HEK293 (cell line): Measurements from ENCODE around the gene SLC3A2.

Experiments used
- CTCF ChIA-PET: fragments of 350-600 bp; formaldehyde crosslinking; extraction: SDS; loops from one replicate; lab custom pipeline; 2021; ENCODE audit warnings: antibody characterized with exemption; lab: Yijun Ruan, JAX
- POLR2A ChIA-PET: fragments of 300-600 bp; formaldehyde crosslinking; extraction: SDS; loops from one replicate; lab custom pipeline; 2020; ENCODE audit warnings: antibody characterized with exemption, inconsistent platforms; lab: Yijun Ruan, JAX
- H3K27ac ChIP-seq: fragments of 200-500 bp; sonication (Bioruptor generic); 2 replicates; pipeline ENCODE4 v1.5.1; 2014; ENCODE audit warnings: low read depth, low read length, control low read depth, inconsistent platforms; ENCODE audit errors: extremely low read depth
- H3K36me3 ChIP-seq, 2 experiments: fragments of 200-500 bp in 1 of 2; sonication (Bioruptor generic) in 1 of 2; 1 replicate in 1 of 2; 2 replicates in 1 of 2; pipeline ENCODE4 v1.5.1; 2014 to 2017; ENCODE audit warnings: inconsistent platforms in 2 of 2, low read length in 2 of 2; ENCODE audit not compliant: control insufficient read depth in 2 of 2, insufficient read depth in 1 of 2
- H3K4me1 ChIP-seq: fragments of 200-500 bp; sonication (Bioruptor generic); 2 replicates; pipeline ENCODE4 v1.5.1; 2014; ENCODE audit warnings: mild to moderate bottlenecking, low read length, inconsistent platforms; ENCODE audit not compliant: control insufficient read depth, insufficient read depth
- H3K4me3 ChIP-seq: 2 replicates; pipeline ENCODE4 v1.5.1; 2011; ENCODE audit warnings: low read depth, mild to moderate bottlenecking, control low read depth, low read length, moderate library complexity
- H3K9me3 ChIP-seq: fragments of 200-500 bp; sonication (Bioruptor generic); 2 replicates; pipeline ENCODE4 v1.5.1; 2014; ENCODE audit warnings: low read depth, low read length, inconsistent platforms; ENCODE audit not compliant: control insufficient read depth, insufficient read depth
- EGR2 ChIP-seq: fragments of 450-650 bp; formaldehyde crosslinking; IDR thresholded peaks from 2 replicates; pipeline ENCODE4 v1.5.1; 2016; ENCODE audit warnings: low read depth, missing biosample characterization, missing genetic modification characterization
- GLIS2 ChIP-seq: fragments of 450-650 bp; formaldehyde crosslinking; IDR thresholded peaks from 2 replicates; pipeline ENCODE4 v1.5.1; 2016; ENCODE audit warnings: missing biosample characterization, missing genetic modification characterization
- KLF7 ChIP-seq: fragments of 450-650 bp; formaldehyde crosslinking; IDR thresholded peaks from 2 replicates; pipeline ENCODE4 v1.5.1; 2016; ENCODE audit warnings: missing biosample characterization, missing genetic modification characterization, borderline replicate concordance
- OSR2 ChIP-seq: fragments of 450-650 bp; formaldehyde crosslinking; IDR thresholded peaks from 2 replicates; pipeline ENCODE4 v1.5.1; 2016; ENCODE audit warnings: missing biosample characterization, missing genetic modification characterization
- PRDM1 ChIP-seq: fragments of 450-650 bp; formaldehyde crosslinking; IDR thresholded peaks from 2 replicates; pipeline ENCODE4; 2016; ENCODE audit warnings: missing biosample characterization, missing genetic modification characterization
- RBAK ChIP-seq: fragments of 450-650 bp; formaldehyde crosslinking; IDR thresholded peaks from 2 replicates; pipeline ENCODE4 v1.5.1; 2016; ENCODE audit warnings: missing biosample characterization, missing genetic modification characterization
- SALL2 ChIP-seq: fragments of 450-650 bp; formaldehyde crosslinking; IDR thresholded peaks from 2 replicates; pipeline ENCODE4 v1.5.0; 2017; ENCODE audit warnings: missing biosample characterization, mild to moderate bottlenecking, missing genetic modification characterization, borderline replicate concordance
- SCRT2 ChIP-seq: fragments of 450-650 bp; formaldehyde crosslinking; IDR thresholded peaks from 2 replicates; pipeline ENCODE4 v1.5.1; 2016; ENCODE audit warnings: missing biosample characterization, missing genetic modification characterization
- SP2 ChIP-seq: fragments of 450-650 bp; formaldehyde crosslinking; IDR thresholded peaks from 2 replicates; pipeline ENCODE4 v1.5.1; 2016; ENCODE audit warnings: missing biosample characterization, missing genetic modification characterization
- SP7 ChIP-seq: fragments of 450-650 bp; formaldehyde crosslinking; IDR thresholded peaks from 2 replicates; pipeline ENCODE4 v1.5.1; 2016; ENCODE audit warnings: missing biosample characterization, missing genetic modification characterization
- ZBTB17 ChIP-seq: fragments of 450-650 bp; formaldehyde crosslinking; IDR thresholded peaks from 2 replicates; pipeline ENCODE4 v1.5.1; 2016; ENCODE audit warnings: missing biosample characterization, missing genetic modification characterization
- ZBTB26 ChIP-seq: fragments of 450-650 bp; formaldehyde crosslinking; optimal IDR thresholded peaks from 2 replicates; pipeline ENCODE3; 2016; ENCODE audit warnings: missing biosample characterization, mild to moderate bottlenecking, missing genetic modification characterization
- ZBTB8A ChIP-seq: fragments of 450-650 bp; formaldehyde crosslinking; IDR thresholded peaks from 2 replicates; pipeline ENCODE4 v1.5.1; 2016; ENCODE audit warnings: missing biosample characterization, missing genetic modification characterization
- ZFHX2 ChIP-seq: fragments of 450-650 bp; formaldehyde crosslinking; conservative IDR thresholded peaks from 2 replicates; pipeline ENCODE4 v1.5.1; 2016; ENCODE audit warnings: missing biosample characterization, missing genetic modification characterization
- ZFP41 ChIP-seq: fragments of 450-650 bp; formaldehyde crosslinking; IDR thresholded peaks from 2 replicates; pipeline ENCODE4 v1.5.1; 2016; ENCODE audit warnings: missing biosample characterization, missing genetic modification characterization, borderline replicate concordance
- ZIC2 ChIP-seq: fragments of 450-650 bp; formaldehyde crosslinking; IDR thresholded peaks from 2 replicates; pipeline ENCODE4 v1.5.1; 2016; ENCODE audit warnings: missing biosample characterization, missing genetic modification characterization
- ZNF2 ChIP-seq: fragments of 450-650 bp; formaldehyde crosslinking; IDR thresholded peaks from 2 replicates; pipeline ENCODE4 v1.5.1; 2016; ENCODE audit warnings: missing biosample characterization, missing genetic modification characterization
- ZNF239 ChIP-seq: fragments of 450-650 bp; formaldehyde crosslinking; IDR thresholded peaks from 2 replicates; pipeline ENCODE4 v1.5.1; 2016; ENCODE audit warnings: missing biosample characterization, missing genetic modification characterization
- ZNF302 ChIP-seq: fragments of 450-650 bp; formaldehyde crosslinking; IDR thresholded peaks from 2 replicates; pipeline ENCODE4 v1.5.1; 2016; ENCODE audit warnings: missing biosample characterization, missing genetic modification characterization, low read depth
- ZNF335 ChIP-seq: fragments of 450-650 bp; formaldehyde crosslinking; conservative IDR thresholded peaks from 2 replicates; pipeline ENCODE4 v1.5.1; 2016; ENCODE audit warnings: missing biosample characterization, missing genetic modification characterization
- ZNF404 ChIP-seq: fragments of 450-650 bp; formaldehyde crosslinking; IDR thresholded peaks from 2 replicates; pipeline ENCODE4 v1.5.1; 2017; ENCODE audit warnings: missing biosample characterization, missing genetic modification characterization
- ZNF529 ChIP-seq: fragments of 450-650 bp; formaldehyde crosslinking; IDR thresholded peaks from 2 replicates; pipeline ENCODE4 v1.5.1; 2017; ENCODE audit warnings: missing genetic modification characterization, missing biosample characterization; ENCODE audit not compliant: insufficient replicate concordance
- ZNF571 ChIP-seq: fragments of 450-650 bp; formaldehyde crosslinking; IDR thresholded peaks from 2 replicates; pipeline ENCODE4 v1.5.0; 2017; ENCODE audit warnings: missing biosample characterization, missing genetic modification characterization
- ZNF585B ChIP-seq: fragments of 450-650 bp; formaldehyde crosslinking; IDR thresholded peaks from 2 replicates; pipeline ENCODE4 v1.5.1; 2016; ENCODE audit warnings: missing biosample characterization, missing genetic modification characterization
- ZNF660 ChIP-seq: fragments of 450-650 bp; IDR thresholded peaks from 2 replicates; pipeline ENCODE4 v1.5.1; 2018; ENCODE audit warnings: missing biosample characterization, mild to moderate bottlenecking, missing genetic modification characterization
- ZNF747 ChIP-seq: fragments of 450-650 bp; formaldehyde crosslinking; IDR thresholded peaks from 2 replicates; pipeline ENCODE4 v1.5.1; 2016; ENCODE audit warnings: missing biosample characterization, missing genetic modification characterization
- ZSCAN23 ChIP-seq: fragments of 450-650 bp; formaldehyde crosslinking; IDR thresholded peaks from 2 replicates; pipeline ENCODE4 v1.5.1; 2016; ENCODE audit warnings: missing biosample characterization, missing genetic modification characterization
- ZSCAN4 ChIP-seq: fragments of 450-650 bp; formaldehyde crosslinking; IDR thresholded peaks from 2 replicates; pipeline ENCODE4 v1.5.1; 2017; ENCODE audit warnings: missing biosample characterization, missing genetic modification characterization
- TF ChIP-seq, protein P1 (sequence below): fragments of 450-650 bp; formaldehyde crosslinking; IDR thresholded peaks from 2 replicates; pipeline ENCODE4 v1.5.1; 2017; ENCODE audit warnings: missing biosample characterization, missing genetic modification characterization
- TF ChIP-seq, protein P2 (sequence below): fragments of 450-650 bp; formaldehyde crosslinking; IDR thresholded peaks from 2 replicates; pipeline ENCODE4 v1.5.1; 2016; ENCODE audit warnings: missing biosample characterization, missing genetic modification characterization
- TF ChIP-seq, protein P3 (sequence below): fragments of 450-650 bp; formaldehyde crosslinking; IDR thresholded peaks from 2 replicates; pipeline ENCODE4 v1.5.1; 2016; ENCODE audit warnings: missing biosample characterization, missing genetic modification characterization

Gene SLC3A2

GRCh38 chr11:62921573-62922188, 41.0 kb downstream of the SLC3A2 start:
- no peak overlapping the region for H3K4me3 ChIP-seq
- POLR2A ChIA-PET, result interaction anchor here (0.6 to 1.6 kb wide), 4 partner anchors 45 to 99 kb away, joined by 3 to 7 read pairs (median 4); no protein-coding TSS in a partner anchor
- TF ChIP-seq ZFP41 (tag by site-specific recombination) (no peak), RBAK (no peak), ZNF585B (no peak), SCRT2 (tag by site-specific recombination) (peak; percentile 25; the same call in 1 of the 2 replicates), ZNF404 (no peak), ZBTB26 (peak; percentile 45), ZBTB8A (tag by site-specific recombination) (peak; percentile 92), ZSCAN4 (tag by site-specific recombination) (peak; percentile 25; the same call in 1 of the 2 replicates), EGR2 (tag by site-specific recombination) (peak; percentile 94), ZFHX2 (tag by site-specific recombination) (peak; percentile 97), ZNF239 (tag by site-specific recombination) (no peak), ZNF2 (tag by site-specific recombination) (no peak), ZNF529 (tag by site-specific recombination) (no peak), ZIC2 (peak; percentile 77), ZNF747 (no peak), ZNF335 (tag by site-specific recombination) (0 out of 2 replicates have a peak, but pooled peaks have one; percentile 33), ZNF660 (no peak), SP2 (tag by site-specific recombination) (peak; percentile 18; the same call in 1 of the 2 replicates), ZSCAN23 (tag by site-specific recombination) (no peak), SP7 (tag by site-specific recombination) (peak; percentile 40), ZNF302 (tag by site-specific recombination) (no peak), PRDM1 (tag by site-specific recombination) (no peak), KLF7 (no peak), GLIS2 (tag by site-specific recombination) (no peak), SALL2 (tag by site-specific recombination) (no peak), ZBTB17 (tag by site-specific recombination) (no peak), OSR2 (0 out of 2 replicates have a peak, but pooled peaks have one; percentile 11), ZNF571 (tag by site-specific recombination) (no peak)
- TF ChIP-seq, protein P1, sequence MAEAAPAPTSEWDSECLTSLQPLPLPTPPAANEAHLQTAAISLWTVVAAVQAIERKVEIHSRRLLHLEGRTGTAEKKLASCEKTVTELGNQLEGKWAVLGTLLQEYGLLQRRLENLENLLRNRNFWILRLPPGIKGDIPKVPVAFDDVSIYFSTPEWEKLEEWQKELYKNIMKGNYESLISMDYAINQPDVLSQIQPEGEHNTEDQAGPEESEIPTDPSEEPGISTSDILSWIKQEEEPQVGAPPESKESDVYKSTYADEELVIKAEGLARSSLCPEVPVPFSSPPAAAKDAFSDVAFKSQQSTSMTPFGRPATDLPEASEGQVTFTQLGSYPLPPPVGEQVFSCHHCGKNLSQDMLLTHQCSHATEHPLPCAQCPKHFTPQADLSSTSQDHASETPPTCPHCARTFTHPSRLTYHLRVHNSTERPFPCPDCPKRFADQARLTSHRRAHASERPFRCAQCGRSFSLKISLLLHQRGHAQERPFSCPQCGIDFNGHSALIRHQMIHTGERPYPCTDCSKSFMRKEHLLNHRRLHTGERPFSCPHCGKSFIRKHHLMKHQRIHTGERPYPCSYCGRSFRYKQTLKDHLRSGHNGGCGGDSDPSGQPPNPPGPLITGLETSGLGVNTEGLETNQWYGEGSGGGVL (tag by site-specific recombination), result 0 out of 2 replicates have a peak, but pooled peaks have one; percentile 13
- TF ChIP-seq, protein P2, sequence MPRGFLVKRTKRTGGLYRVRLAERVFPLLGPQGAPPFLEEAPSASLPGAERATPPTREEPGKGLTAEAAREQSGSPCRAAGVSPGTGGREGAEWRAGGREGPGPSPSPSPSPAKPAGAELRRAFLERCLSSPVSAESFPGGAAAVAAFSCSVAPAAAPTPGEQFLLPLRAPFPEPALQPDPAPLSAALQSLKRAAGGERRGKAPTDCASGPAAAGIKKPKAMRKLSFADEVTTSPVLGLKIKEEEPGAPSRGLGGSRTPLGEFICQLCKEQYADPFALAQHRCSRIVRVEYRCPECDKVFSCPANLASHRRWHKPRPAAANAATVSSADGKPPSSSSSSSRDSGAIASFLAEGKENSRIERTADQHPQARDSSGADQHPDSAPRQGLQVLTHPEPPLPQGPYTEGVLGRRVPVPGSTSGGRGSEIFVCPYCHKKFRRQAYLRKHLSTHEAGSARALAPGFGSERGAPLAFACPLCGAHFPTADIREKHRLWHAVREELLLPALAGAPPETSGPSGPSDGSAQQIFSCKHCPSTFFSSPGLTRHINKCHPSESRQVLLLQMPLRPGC (tag by site-specific recombination), result 0 out of 2 replicates have a peak, but pooled peaks have one; percentile 25
- TF ChIP-seq, protein P3, sequence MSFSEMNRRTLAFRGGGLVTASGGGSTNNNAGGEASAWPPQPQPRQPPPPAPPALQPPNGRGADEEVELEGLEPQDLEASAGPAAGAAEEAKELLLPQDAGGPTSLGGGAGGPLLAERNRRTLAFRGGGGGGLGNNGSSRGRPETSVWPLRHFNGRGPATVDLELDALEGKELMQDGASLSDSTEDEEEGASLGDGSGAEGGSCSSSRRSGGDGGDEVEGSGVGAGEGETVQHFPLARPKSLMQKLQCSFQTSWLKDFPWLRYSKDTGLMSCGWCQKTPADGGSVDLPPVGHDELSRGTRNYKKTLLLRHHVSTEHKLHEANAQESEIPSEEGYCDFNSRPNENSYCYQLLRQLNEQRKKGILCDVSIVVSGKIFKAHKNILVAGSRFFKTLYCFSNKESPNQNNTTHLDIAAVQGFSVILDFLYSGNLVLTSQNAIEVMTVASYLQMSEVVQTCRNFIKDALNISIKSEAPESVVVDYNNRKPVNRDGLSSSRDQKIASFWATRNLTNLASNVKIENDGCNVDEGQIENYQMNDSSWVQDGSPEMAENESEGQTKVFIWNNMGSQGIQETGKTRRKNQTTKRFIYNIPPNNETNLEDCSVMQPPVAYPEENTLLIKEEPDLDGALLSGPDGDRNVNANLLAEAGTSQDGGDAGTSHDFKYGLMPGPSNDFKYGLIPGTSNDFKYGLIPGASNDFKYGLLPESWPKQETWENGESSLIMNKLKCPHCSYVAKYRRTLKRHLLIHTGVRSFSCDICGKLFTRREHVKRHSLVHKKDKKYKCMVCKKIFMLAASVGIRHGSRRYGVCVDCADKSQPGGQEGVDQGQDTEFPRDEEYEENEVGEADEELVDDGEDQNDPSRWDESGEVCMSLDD (tag by site-specific recombination), result no peak

More at GRCh38 chr11:62921573-62922188, 41.0 kb downstream of the SLC3A2 start:
- H3K4me1 ChIP-seq, result peaks cover 4% of the 10 kb centered on the region; the same call in 1 of the 2 replicates
- no peaks in the 10 kb centered on the region for H3K36me3 ChIP-seq
- no peaks in the 10 kb centered on the region for H3K9me3 ChIP-seq
- CTCF ChIA-PET, result interaction anchor here (0.9 to 1.7 kb wide), 7 partner anchors 10 to 99 kb away, joined by 3 to 10 read pairs (median 6); no protein-coding TSS in a partner anchor
- H3K27ac ChIP-seq, result no peak overlapping the region
